Tibial artery (tissue), 4 donors: ENCODE data around the gene CCDC78.

Source experiments
- DNase-seq, 2 donors: peaks; one replicate each; pipeline ENCODE4 v3.0.0-alpha.2; 2019
- H3K27ac ChIP-seq, 2 donors: fragments of 200-600 bp; sonication (generic) in 1 of 2; 1 replicate in 1 of 2; 2 replicates in 1 of 2; pipeline ENCODE4 v1.5.1; 2018 to 2019; ENCODE audit warnings: mild to moderate bottlenecking in 1 of 2
- H3K27me3 ChIP-seq, 2 donors: fragments of 200-600 bp; sonication (generic) in 1 of 2; one replicate each; pipeline versions ENCODE4 v1.5.1 to v1.6.0; 2016 to 2019
- H3K36me3 ChIP-seq, 3 donors: fragments of 200-600 bp; sonication (generic) in 2 of 3; one replicate each; pipeline ENCODE4 v1.5.1; 2016 to 2019; ENCODE audit warnings: mild to moderate bottlenecking in 2 of 3
- H3K4me1 ChIP-seq, 4 donors: fragments of 200-600 bp; sonication (generic) in 2 of 4; 1 replicate in 3 of 4; 2 replicates in 1 of 4; pipeline ENCODE4 v1.5.1; 2016 to 2019
- H3K4me3 ChIP-seq, 2 donors: fragments of 200-600 bp; sonication (generic) in 1 of 2; 1 replicate in 1 of 2; 2 replicates in 1 of 2; pipeline ENCODE4 v1.5.1; 2018 to 2019; ENCODE audit warnings: mild to moderate bottlenecking in 2 of 2
- H3K9me3 ChIP-seq, 3 donors: fragments of 200-600 bp; sonication (generic) in 1 of 3; one replicate each; pipeline ENCODE4 v1.5.1; 2016 to 2019
- intact Hi-C: fragments of 100-400 bp; cut with DNase I; formaldehyde crosslinking; loops from one replicate; pipeline ENCODE4 v1.15.0; 2023; ENCODE audit warnings: low total_unique reads
- TF ChIP-seq, protein P1 (sequence below), 2 experiments: fragments of 200-600 bp in 1 of 2; fragments of 450-650 bp in 1 of 2; IDR thresholded peaks; one replicate each; pipeline ENCODE4 v1.5.1; 2017 to 2019; ENCODE audit warnings: antibody characterized with exemption in 2 of 2, mild to moderate bottlenecking in 1 of 2, moderate library complexity in 1 of 2

The CCDC78 gene

DNA sequence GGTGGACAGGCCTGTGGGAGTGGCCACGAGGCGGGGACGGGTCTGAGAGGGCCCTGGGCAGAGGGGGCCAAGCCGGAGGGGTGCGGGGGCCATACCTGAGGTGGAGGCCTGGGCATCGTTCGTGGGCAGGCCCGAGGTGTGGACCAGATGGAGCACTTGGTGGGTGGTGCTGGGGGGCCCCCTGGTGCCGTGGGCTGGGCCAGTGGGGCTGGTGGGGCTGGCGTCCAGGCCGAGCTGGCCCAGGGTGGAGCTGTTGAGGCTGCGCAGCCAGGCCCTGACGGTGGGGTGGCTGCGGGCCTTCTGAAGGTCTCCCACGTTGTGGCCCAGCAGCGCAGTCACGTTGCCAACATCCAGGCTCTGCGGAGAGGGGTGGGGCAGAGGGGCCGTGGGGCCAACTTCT is 43.7 kb upstream of the CCDC78 start:
- no peaks in the 10 kb centered on the region for H3K4me1 ChIP-seq
- intact Hi-C loops: no loop called here
- no peak for DNase-seq
- TF ChIP-seq, protein P1, sequence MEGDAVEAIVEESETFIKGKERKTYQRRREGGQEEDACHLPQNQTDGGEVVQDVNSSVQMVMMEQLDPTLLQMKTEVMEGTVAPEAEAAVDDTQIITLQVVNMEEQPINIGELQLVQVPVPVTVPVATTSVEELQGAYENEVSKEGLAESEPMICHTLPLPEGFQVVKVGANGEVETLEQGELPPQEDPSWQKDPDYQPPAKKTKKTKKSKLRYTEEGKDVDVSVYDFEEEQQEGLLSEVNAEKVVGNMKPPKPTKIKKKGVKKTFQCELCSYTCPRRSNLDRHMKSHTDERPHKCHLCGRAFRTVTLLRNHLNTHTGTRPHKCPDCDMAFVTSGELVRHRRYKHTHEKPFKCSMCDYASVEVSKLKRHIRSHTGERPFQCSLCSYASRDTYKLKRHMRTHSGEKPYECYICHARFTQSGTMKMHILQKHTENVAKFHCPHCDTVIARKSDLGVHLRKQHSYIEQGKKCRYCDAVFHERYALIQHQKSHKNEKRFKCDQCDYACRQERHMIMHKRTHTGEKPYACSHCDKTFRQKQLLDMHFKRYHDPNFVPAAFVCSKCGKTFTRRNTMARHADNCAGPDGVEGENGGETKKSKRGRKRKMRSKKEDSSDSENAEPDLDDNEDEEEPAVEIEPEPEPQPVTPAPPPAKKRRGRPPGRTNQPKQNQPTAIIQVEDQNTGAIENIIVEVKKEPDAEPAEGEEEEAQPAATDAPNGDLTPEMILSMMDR (IDR thresholded peaks at IDR 0.05): no peak
- peaks cover 0 to 73% of the 10 kb centered on the region in 2 donors for H3K27me3 ChIP-seq
- H3K4me3 ChIP-seq: no peak overlapping the region
- no peaks in the 10 kb centered on the region for H3K36me3 ChIP-seq
- H3K27ac ChIP-seq: no peak overlapping the region
- H3K9me3 ChIP-seq: no peaks in the 10 kb centered on the region

DNA sequence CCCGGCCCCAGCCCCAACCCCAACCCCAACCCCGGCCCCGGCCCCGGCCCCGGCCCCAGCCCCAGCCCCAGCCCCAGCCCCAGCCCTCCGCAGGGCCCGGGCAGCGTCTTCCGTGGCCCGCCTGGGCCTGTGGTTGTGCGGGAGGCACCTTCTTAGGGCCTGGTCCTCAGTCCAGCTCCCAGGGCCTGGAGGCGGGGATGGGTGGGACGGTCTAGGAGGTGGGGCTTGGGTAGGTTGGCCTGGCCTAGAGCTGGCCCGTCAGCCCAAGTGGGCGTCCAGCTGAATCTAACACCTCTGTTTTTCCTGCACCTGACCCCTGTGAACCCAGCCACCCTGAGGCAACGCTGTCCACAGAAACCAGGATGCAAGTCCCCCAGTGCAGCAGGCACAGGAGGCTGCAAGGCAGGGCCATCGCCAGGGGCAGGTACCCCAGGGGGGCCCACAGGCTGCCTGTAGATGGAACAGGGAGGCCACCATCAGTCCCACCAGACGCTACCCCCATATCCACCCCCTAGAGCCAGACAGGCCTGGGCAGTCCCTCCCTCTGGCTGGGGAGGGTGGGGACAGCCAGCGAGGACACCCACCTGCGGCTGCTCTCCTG is 43.0 kb upstream of the CCDC78 start:
- Histone ChIP-seq H3K36me3 (no peaks in the 10 kb centered on the region), H3K27me3 (peaks cover 0 to 72% of the 10 kb centered on the region in 2 donors), H3K4me1 (no peaks in the 10 kb centered on the region), H3K9me3 (no peaks in the 10 kb centered on the region), H3K27ac (no peak overlapping the region), H3K4me3 (no peak overlapping the region)
- intact Hi-C loops: no loop called here
- TF ChIP-seq, protein P1 (IDR thresholded peaks at IDR 0.05): no peak
- no peak for DNase-seq

DNA sequence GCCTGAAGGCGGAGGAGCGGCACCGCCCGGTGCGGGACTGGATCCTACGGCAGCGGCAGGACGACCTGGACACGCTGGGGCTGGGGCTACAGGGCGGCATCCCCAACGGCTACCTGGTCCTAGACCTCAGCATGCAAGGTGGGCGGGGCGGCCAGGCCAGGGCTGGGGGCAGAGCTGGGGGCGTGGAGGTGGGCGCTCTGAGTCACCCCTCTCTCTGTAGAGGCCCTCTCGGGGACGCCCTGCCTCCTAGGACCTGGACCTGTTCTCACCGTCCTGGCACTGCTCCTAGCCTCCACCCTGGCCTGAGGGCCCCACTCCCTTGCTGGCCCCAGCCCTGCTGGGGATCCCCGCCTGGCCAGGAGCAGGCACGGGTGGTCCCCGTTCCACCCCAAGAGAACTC is 42.2 kb upstream of the CCDC78 start:
- no peak for DNase-seq
- no peaks in the 10 kb centered on the region for H3K4me1 ChIP-seq
- intact Hi-C loops: no loop called here
- H3K36me3 ChIP-seq: no peaks in the 10 kb centered on the region
- no peak overlapping the region for H3K27ac ChIP-seq
- H3K4me3 ChIP-seq: no peak overlapping the region
- peaks cover 0 to 74% of the 10 kb centered on the region in 2 donors for H3K27me3 ChIP-seq
- H3K9me3 ChIP-seq: no peaks in the 10 kb centered on the region
- TF ChIP-seq, protein P1 (IDR thresholded peaks at IDR 0.05): no peak

DNA sequence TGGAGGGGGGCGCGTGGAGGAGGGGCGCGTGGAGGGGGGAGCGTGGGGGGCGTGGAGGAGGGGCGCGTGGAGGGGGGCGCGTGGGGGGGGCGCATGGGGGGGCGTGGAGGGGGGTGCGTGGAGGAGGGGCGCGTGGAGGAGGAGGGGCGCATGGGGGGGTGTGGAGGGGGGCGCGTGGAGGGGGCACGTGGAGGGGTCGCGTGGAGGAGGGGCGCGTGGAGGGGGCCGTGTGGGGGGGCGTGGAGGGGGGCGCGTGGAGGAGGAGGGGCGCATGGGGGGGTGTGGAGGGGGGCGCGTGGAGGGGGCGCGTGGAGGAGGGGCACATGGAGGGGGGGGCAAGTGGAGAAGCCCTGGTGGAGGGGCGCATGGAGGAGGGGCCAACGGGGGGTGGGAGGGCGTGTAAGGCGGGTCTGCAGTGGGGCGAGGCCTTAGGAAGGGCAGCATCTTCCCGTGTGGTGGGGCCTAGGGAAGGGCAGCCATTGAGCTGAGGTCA is 41.5 kb upstream of the CCDC78 start:
- TF ChIP-seq, protein P1 (IDR thresholded peaks at IDR 0.05): no peak
- intact Hi-C loops: no loop called here
- H3K27ac ChIP-seq: no peak overlapping the region
- H3K4me1 ChIP-seq: no peaks in the 10 kb centered on the region
- no peak for DNase-seq
- H3K36me3 ChIP-seq: no peaks in the 10 kb centered on the region
- H3K27me3 ChIP-seq: peaks cover 0 to 78% of the 10 kb centered on the region in 2 donors
- H3K4me3 ChIP-seq: no peak overlapping the region
- H3K9me3 ChIP-seq: no peaks in the 10 kb centered on the region

DNA sequence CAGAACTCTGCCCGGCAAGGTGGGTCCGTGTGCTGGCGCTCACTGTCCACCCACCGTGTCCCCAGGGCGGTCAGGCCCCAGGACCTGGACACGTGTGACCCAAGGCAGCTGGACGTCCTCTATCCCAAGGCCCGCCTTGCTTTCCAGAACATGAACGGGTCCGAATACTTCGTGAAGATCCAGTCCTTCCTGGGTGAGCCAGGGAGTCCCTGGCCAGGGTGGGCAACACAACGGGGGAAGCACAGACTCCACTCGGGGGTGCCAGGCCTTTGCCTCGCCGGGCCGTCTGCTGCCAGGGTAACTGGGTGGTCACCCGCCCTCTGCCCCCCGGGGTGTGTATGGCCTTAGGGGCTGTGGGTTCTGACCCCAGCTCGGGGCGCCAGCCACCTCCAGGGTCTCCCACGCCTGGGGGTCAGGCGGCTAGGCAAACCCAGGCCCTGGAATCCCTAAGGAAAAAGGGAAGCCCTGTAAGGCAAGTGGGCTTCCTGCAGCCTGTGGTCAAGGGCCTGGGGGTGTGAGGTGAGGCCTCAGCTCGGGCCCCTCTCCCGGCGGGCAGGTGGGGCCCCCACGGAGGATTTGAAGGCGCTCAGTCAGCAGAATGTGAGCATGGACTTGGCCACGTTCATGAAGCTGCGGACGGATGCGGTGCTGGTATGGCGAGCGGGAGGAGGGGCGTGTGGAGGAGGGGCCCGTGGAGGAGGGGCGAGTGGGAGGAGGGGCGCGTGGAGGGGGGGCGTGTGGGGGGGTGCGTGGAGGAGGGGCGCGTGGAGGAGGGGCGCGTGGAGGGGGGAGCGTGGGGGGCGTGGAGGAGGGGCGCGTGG is 40.8 kb upstream of the CCDC78 start:
- intact Hi-C loops: no loop called here
- peaks cover 0 to 83% of the 10 kb centered on the region in 2 donors for H3K27me3 ChIP-seq
- DNase-seq: no peak
- H3K36me3 ChIP-seq: no peaks in the 10 kb centered on the region
- TF ChIP-seq, protein P1 (IDR thresholded peaks at IDR 0.05): no peak
- no peaks in the 10 kb centered on the region for H3K4me1 ChIP-seq
- H3K9me3 ChIP-seq: no peaks in the 10 kb centered on the region
- H3K27ac ChIP-seq: no peak overlapping the region
- no peak overlapping the region for H3K4me3 ChIP-seq
